B cell (primary cell): ENCODE measurements around the gene SPIRE1. TPM values are rescaled to one million over a fixed set of nuclear protein-coding genes. Genes with fewer than 3 reads are reported as not detected.

Source experiments
- ATAC-seq: fragments of 200-7000 bp; cut with Tn5 transposase; one replicate; pipeline ENCODE4 v1.10.0; 2021; ENCODE audit warnings: low read depth, mild to moderate bottlenecking, moderate number of reproducible peaks, moderate library complexity
- CTCF ChIA-PET: fragments of 350-600 bp; sonication (Branson Sonifier 250); formaldehyde crosslinking; loops from one replicate; lab custom pipeline; 2021; ENCODE audit warnings: antibody characterized with exemption, inconsistent platforms; lab: Charles Lee
- POLR2A ChIA-PET: fragments of 350-600 bp; sonication (Branson Sonifier 250); formaldehyde crosslinking; loops from one replicate; lab custom pipeline; 2021; ENCODE audit warnings: antibody characterized with exemption; lab: Charles Lee
- DNase-seq: peaks from one replicate; pipeline ENCODE4 v3.0.0; 2013
- H2AFZ ChIP-seq: 2 replicates; pipeline ENCODE4 v1.6.1; 2012; ENCODE audit warnings: mild to moderate bottlenecking, low read depth, low read length; ENCODE audit not compliant: insufficient read depth, poor library complexity, severe bottlenecking
- H3K27ac ChIP-seq, 2 donors: 1 replicate in 1 of 2; 2 replicates in 1 of 2; pipeline ENCODE4 v1.5.1; 2012 to 2013; ENCODE audit warnings: low read length in 2 of 2, mild to moderate bottlenecking in 2 of 2, moderate library complexity in 1 of 2
- H3K27me3 ChIP-seq, 4 experiments: fragments of 200-600 bp in 1 of 4; sonication (generic) in 1 of 4; replicated peaks in 1 of 4; 1 replicate in 2 of 4; 2 replicates in 2 of 4; pipeline versions ENCODE4 v1.6.1 to v1.7.0; 2013 to 2016; ENCODE audit warnings: low read length in 3 of 4, mild to moderate bottlenecking in 2 of 4, mixed read lengths in 1 of 4, moderate library complexity in 1 of 4; ENCODE audit not compliant: insufficient read depth in 4 of 4, control insufficient read depth in 3 of 4; ENCODE audit errors: control extremely low read depth in 1 of 4
- H3K36me3 ChIP-seq, 2 experiments: replicated peaks in 1 of 2; 1 replicate in 1 of 2; 2 replicates in 1 of 2; pipeline versions ENCODE4 v1.6.1 to v1.7.1; 2013; ENCODE audit warnings: low read length in 1 of 2; ENCODE audit not compliant: insufficient read depth in 2 of 2, control insufficient read depth in 1 of 2; ENCODE audit errors: control extremely low read depth in 1 of 2, extremely low read depth in 1 of 2
- H3K4me1 ChIP-seq, 2 donors: fragments of 200-600 bp in 1 of 2; sonication (generic) in 1 of 2; 1 replicate in 1 of 2; 2 replicates in 1 of 2; pipeline versions ENCODE4 v1.5.1 to v1.6.1; 2013 to 2017; ENCODE audit warnings: low read length in 2 of 2; ENCODE audit not compliant: control insufficient read depth in 2 of 2, insufficient read depth in 2 of 2
- H3K4me2 ChIP-seq: replicated peaks from 2 replicates; pipeline ENCODE3; 2012; ENCODE audit warnings: mild to moderate bottlenecking, low read depth, low read length; ENCODE audit not compliant: poor library complexity, severe bottlenecking
- H3K4me3 ChIP-seq, 5 experiments: fragments of 200-600 bp in 1 of 5; sonication (generic) in 1 of 5; 1 replicate in 3 of 5; 2 replicates in 2 of 5; pipeline versions ENCODE4 v1.5.1 to v1.7.0; 2011 to 2016; ENCODE audit warnings: low read length in 4 of 5, mild to moderate bottlenecking in 4 of 5, low read depth in 2 of 5, control low read depth in 1 of 5, moderate library complexity in 1 of 5; ENCODE audit not compliant: insufficient read depth in 1 of 5; ENCODE audit errors: control extremely low read depth in 1 of 5, extremely low read depth in 1 of 5
- H3K79me2 ChIP-seq: fragments of 200-600 bp; sonication (generic); one replicate; pipeline ENCODE4 v1.6.0; 2016; ENCODE audit warnings: low read length; ENCODE audit not compliant: control insufficient read depth, insufficient read depth
- H3K9ac ChIP-seq: fragments of 200-600 bp; sonication (generic); 2 replicates; pipeline ENCODE4 v1.6.1; 2017; ENCODE audit warnings: mild to moderate bottlenecking, low read length, moderate library complexity
- H3K9me3 ChIP-seq, 3 donors: one replicate each; pipeline versions ENCODE4 v1.6.1 to v1.7.1; 2013; ENCODE audit warnings: low read length in 2 of 3; ENCODE audit not compliant: control insufficient read depth in 2 of 3, insufficient read depth in 1 of 3; ENCODE audit errors: control extremely low read depth in 1 of 3
- H4K20me1 ChIP-seq: 2 replicates; pipeline ENCODE4 v1.6.0; 2012; ENCODE audit warnings: mild to moderate bottlenecking, low read length; ENCODE audit not compliant: insufficient read depth, control insufficient read depth, poor library complexity, severe bottlenecking
- H3K27ac Mint-ChIP-seq: one replicate; pipeline ENCODE4 v1.8.0; 2021; ENCODE audit warnings: mixed read lengths
- H3K27me3 Mint-ChIP-seq: one replicate; pipeline ENCODE4 v1.8.0; 2021; ENCODE audit warnings: mixed read lengths
- H3K4me1 Mint-ChIP-seq: one replicate; pipeline ENCODE4 v1.8.0; 2021; ENCODE audit warnings: mixed read lengths
- H3K4me3 Mint-ChIP-seq: one replicate; pipeline ENCODE4 v1.8.0; 2021; ENCODE audit warnings: mixed read lengths
- H3K9me3 Mint-ChIP-seq: one replicate; pipeline ENCODE4 v1.8.0; 2022; ENCODE audit warnings: mixed read lengths; ENCODE audit not compliant: insufficient read depth
- EZH2 ChIP-seq: IDR thresholded peaks from 2 replicates; pipeline ENCODE4 v1.6.1; 2012; ENCODE audit warnings: borderline replicate concordance, low read depth, mild to moderate bottlenecking, moderate library complexity, low read length; ENCODE audit not compliant: insufficient read depth, poor library complexity, severe bottlenecking
- WGBS: methylation state at CpG from one replicate; pipeline ENCODE4 v1.1.5; 2013; ENCODE audit warnings: missing lambda C conversion rate; ENCODE audit not compliant: insufficient coverage; 5-methylcytosine and 5-hydroxymethylcytosine counted together
- intact Hi-C: fragments of 100-400 bp; cut with micrococcal nuclease; formaldehyde crosslinking; loops from one replicate; pipeline ENCODE4 v1.10.0; 2022
- polyA plus RNA-seq: library from polyadenylated mRNA; depleted of rRNA; stranded (reverse); fragments of >200 nt; gene quantifications from 2 replicates; pipeline ENCODE4 v1.2.3, GENCODE V29; 2012
- total RNA-seq, 2 donors: library from RNA; stranded (reverse); fragments of 120-200 nt in 1 of 2; gene quantifications; 1 replicate in 1 of 2; 2 replicates in 1 of 2; pipeline versions ENCODE4 v1.2.3 to v1.2.4, GENCODE V29; 2013 to 2022
- TF ChIP-seq, protein P1 (sequence below): fragments of 200-600 bp; IDR thresholded peaks from one replicate; pipeline ENCODE4 v1.8.0; 2022; ENCODE audit warnings: antibody characterized with exemption, mild to moderate bottlenecking

Gene SPIRE1
- total and polyA plus RNA-seq, 2 donors (not counting 1 experiment from before 2014, with no cell fraction given): 0.22 to 4.0 TPM

DNA sequence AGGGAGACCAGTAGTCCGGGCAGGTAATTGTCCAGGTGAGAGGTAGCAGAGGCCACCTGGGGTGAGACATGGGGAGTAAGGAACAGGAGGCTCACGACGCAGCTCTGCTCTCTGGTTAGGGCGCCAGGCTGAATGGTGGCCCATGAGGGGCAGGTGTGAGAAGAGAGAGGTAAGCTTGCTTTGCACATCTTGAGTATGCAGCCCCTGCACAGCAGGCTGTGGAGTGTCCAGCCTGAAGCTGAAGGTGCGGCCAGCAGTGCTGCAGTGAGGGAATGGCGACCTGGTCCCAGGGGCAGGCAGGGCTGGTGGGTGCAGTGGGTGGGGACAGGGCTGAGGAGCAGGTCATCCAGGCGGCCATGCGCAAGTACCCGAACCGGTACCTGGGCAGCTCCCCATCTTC, 234.5 kb downstream of the SPIRE1 start:
- H3K4me1 ChIP-seq: peaks cover 5 to 14% of the 10 kb centered on the region in 2 donors
- no peaks in the 10 kb centered on the region for H3K36me3 ChIP-seq
- H4K20me1 ChIP-seq: no peaks in the 10 kb centered on the region
- Mint-ChIP-seq H3K27me3 (no peaks in the 10 kb centered on the region), H3K9me3 (no peaks in the 10 kb centered on the region), H3K4me1 (peaks cover 14% of the 10 kb centered on the region), H3K4me3 (no peak overlapping the region), H3K27ac (no peak overlapping the region)
- POLR2A ChIA-PET: no interaction called here
- no peaks in the 10 kb centered on the region for H3K9me3 ChIP-seq
- no peak for TF ChIP-seq EZH2
- ATAC-seq (no peak), DNase-seq (no peak)
- no peaks in the 10 kb centered on the region for H3K79me2 ChIP-seq
- H3K9ac ChIP-seq: no peak overlapping the region
- no peak overlapping the region for H3K27ac ChIP-seq
- CTCF ChIA-PET: no interaction called here
- 100% methylated on average over 8 of the region's 10 CpGs for WGBS
- H3K4me2 ChIP-seq: no peak overlapping the region
- intact Hi-C loops: loop anchor here (5.0 kb wide), 1 partner anchor 46 kb away; the partner anchor contains the start of gene AFG3L2
- peaks cover 0 to 14% (median 2%) of the 10 kb centered on the region in 4 experiments for H3K27me3 ChIP-seq
- H2AFZ ChIP-seq: no peak overlapping the region
- H3K4me3 ChIP-seq: no peak overlapping the region

DNA sequence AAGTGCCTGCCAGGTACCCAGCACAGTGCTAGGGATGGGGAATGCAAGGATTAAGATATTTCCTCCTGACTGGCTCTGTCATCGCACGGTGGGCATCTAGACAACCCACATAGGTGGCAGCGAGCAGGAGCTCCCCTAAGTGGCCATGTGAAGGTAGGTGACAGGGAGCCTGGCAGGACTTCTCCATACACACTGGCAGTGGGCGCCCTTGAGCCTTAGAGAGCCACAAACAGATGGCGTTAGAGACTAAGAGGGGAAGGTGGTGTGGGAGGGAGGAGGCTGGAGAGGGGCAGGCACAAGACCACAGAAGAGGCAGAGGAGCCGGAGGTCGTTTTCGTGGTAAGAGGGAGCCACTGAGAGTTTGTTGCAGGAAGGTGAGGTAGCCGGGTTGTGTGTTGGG, 235.0 kb downstream of the SPIRE1 start:
- no peaks in the 10 kb centered on the region for H3K27me3 Mint-ChIP-seq
- Histone ChIP-seq H4K20me1 (no peaks in the 10 kb centered on the region), H3K27ac (no peak overlapping the region), H3K36me3 (no peaks in the 10 kb centered on the region), H3K9me3 (no peaks in the 10 kb centered on the region), H3K27me3 (peaks cover 0 to 14% (median 2%) of the 10 kb centered on the region in 4 experiments), H3K4me1 (peaks cover 5 to 14% of the 10 kb centered on the region in 2 donors), H3K4me2 (no peak overlapping the region), H3K4me3 (no peak overlapping the region), H3K9ac (no peak overlapping the region), H2AFZ (no peak overlapping the region), H3K79me2 (no peaks in the 10 kb centered on the region)
- H3K4me3 Mint-ChIP-seq: no peak overlapping the region
- DNase-seq (peak; percentile 31), ATAC-seq (no peak)
- no peak overlapping the region for H3K27ac Mint-ChIP-seq
- TF ChIP-seq, protein P1, sequence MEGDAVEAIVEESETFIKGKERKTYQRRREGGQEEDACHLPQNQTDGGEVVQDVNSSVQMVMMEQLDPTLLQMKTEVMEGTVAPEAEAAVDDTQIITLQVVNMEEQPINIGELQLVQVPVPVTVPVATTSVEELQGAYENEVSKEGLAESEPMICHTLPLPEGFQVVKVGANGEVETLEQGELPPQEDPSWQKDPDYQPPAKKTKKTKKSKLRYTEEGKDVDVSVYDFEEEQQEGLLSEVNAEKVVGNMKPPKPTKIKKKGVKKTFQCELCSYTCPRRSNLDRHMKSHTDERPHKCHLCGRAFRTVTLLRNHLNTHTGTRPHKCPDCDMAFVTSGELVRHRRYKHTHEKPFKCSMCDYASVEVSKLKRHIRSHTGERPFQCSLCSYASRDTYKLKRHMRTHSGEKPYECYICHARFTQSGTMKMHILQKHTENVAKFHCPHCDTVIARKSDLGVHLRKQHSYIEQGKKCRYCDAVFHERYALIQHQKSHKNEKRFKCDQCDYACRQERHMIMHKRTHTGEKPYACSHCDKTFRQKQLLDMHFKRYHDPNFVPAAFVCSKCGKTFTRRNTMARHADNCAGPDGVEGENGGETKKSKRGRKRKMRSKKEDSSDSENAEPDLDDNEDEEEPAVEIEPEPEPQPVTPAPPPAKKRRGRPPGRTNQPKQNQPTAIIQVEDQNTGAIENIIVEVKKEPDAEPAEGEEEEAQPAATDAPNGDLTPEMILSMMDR: no peak
- no peak for TF ChIP-seq EZH2
- intact Hi-C loops: loop anchor here (5.0 kb wide), 1 partner anchor 46 kb away; the partner anchor contains the start of gene AFG3L2
- WGBS: 50% methylated on average over 9 of the region's 9 CpGs
- POLR2A ChIA-PET: no interaction called here
- H3K4me1 Mint-ChIP-seq: peaks cover 15% of the 10 kb centered on the region
- H3K9me3 Mint-ChIP-seq: no peaks in the 10 kb centered on the region
- CTCF ChIA-PET: no interaction called here
